HepG2 (cell line): Measurements from ENCODE around the gene CD151. TPM values are rescaled to one million over a fixed set of nuclear protein-coding genes. Genes with fewer than 3 reads are reported as not detected.

Experiments used
- HNF4G ChIP-seq, 2 experiments: sonication (generic) in 1 of 2; formaldehyde crosslinking in 1 of 2; IDR thresholded peaks; 2 replicates each; pipeline versions ENCODE4 v1.4.0 to v1.6.1; 2011 to 2020; ENCODE audit warnings: borderline replicate concordance in 2 of 2, low read depth in 2 of 2, mild to moderate bottlenecking in 2 of 2, low read length in 1 of 2, missing genetic modification reagents in 1 of 2, moderate library complexity in 1 of 2
- HOXA7 ChIP-seq: sonication (generic); formaldehyde crosslinking; IDR thresholded peaks from 2 replicates; pipeline ENCODE4 v1.8.1; 2022; ENCODE audit warnings: mild to moderate bottlenecking, missing genetic modification reagents, moderate library complexity
- JDP2 ChIP-seq: sonication (generic); formaldehyde crosslinking; IDR thresholded peaks from 2 replicates; pipeline ENCODE4 v1.8.1; 2022; ENCODE audit warnings: missing genetic modification reagents, borderline replicate concordance
- KAT7 ChIP-seq: IDR thresholded peaks from 2 replicates; pipeline ENCODE4 v1.6.1; 2018; ENCODE audit warnings: borderline replicate concordance, missing compliant biosample characterization
- KLF15 ChIP-seq: sonication (generic); formaldehyde crosslinking; IDR thresholded peaks from 2 replicates; pipeline ENCODE4 v1.8.1; 2023; ENCODE audit warnings: borderline replicate concordance, mild to moderate bottlenecking, inconsistent platforms, missing genetic modification reagents, mixed read lengths
- MED1 ChIP-seq: sonication (generic); formaldehyde crosslinking; IDR thresholded peaks from 2 replicates; pipeline ENCODE4 v1.4.0; 2020; ENCODE audit warnings: missing genetic modification reagents
- MXI1 ChIP-seq: IDR thresholded peaks from 3 replicates; pipeline ENCODE4 v1.6.1; 2012; ENCODE audit warnings: low read depth, low read length, inconsistent platforms, borderline replicate concordance
- NFE2L1 ChIP-seq: sonication (generic); formaldehyde crosslinking; IDR thresholded peaks from 2 replicates; pipeline ENCODE4 v1.4.0; 2020; ENCODE audit warnings: missing genetic modification reagents, mild to moderate bottlenecking, borderline replicate concordance
- REL ChIP-seq: sonication (generic); formaldehyde crosslinking; conservative IDR thresholded peaks from 2 replicates; pipeline ENCODE4 v1.8.0; 2022; ENCODE audit warnings: mild to moderate bottlenecking, missing genetic modification reagents, moderate library complexity
- TARDBP ChIP-seq: sonication (generic); formaldehyde crosslinking; IDR thresholded peaks from 2 replicates; pipeline ENCODE4 v1.8.0; 2022; ENCODE audit warnings: mild to moderate bottlenecking, missing genetic modification reagents
- U2AF2 ChIP-seq: fragments of 200-400 bp; formaldehyde crosslinking; IDR thresholded peaks from 2 replicates; pipeline ENCODE4 v1.6.1; 2017; ENCODE audit warnings: low read depth, mild to moderate bottlenecking, low read length
- polyA plus RNA-seq, 8 experiments: library from polyadenylated mRNA; depleted of rRNA in 3 of 8; stranded (reverse) in 7 of 8; unstranded in 1 of 8; fragments of >200 nt; fragmentation: Illumina TruSeq in 4 of 8; extraction: Trizol in 4 of 8; gene quantifications; 2 replicates each; pipeline versions ENCODE4 v1.2.1 to v1.2.3, GENCODE V29; 2011 to 2016; ENCODE audit warnings: low read depth in 4 of 8, missing spikeins in 1 of 8, mixed read lengths in 1 of 8; ENCODE audit not compliant: insufficient read depth in 1 of 8
- total RNA-seq, 5 experiments: library from RNA; depleted of rRNA; stranded (reverse); fragments of >200 nt; fragmentation: Illumina TruSeq; extraction: Trizol; gene quantifications; 2 replicates each; pipeline ENCODE4 v1.2.3, GENCODE V29; 2016; ENCODE audit warnings: low read depth in 1 of 5
- TF ChIP-seq, protein P1 (sequence below): sonication (generic); formaldehyde crosslinking; IDR thresholded peaks from 2 replicates; pipeline ENCODE4 v1.4.0; 2020; ENCODE audit warnings: missing genetic modification reagents
- TF ChIP-seq, protein P2 (sequence below): sonication (generic); formaldehyde crosslinking; IDR thresholded peaks from 2 replicates; pipeline ENCODE4 v1.4.0; 2020; ENCODE audit warnings: mild to moderate bottlenecking, missing genetic modification reagents
- TF ChIP-seq, protein P3 (sequence below): sonication (generic); formaldehyde crosslinking; IDR thresholded peaks from 2 replicates; pipeline ENCODE4 v1.5.0; 2020; ENCODE audit warnings: missing genetic modification reagents
- TF ChIP-seq, protein P4 (sequence below): sonication (generic); formaldehyde crosslinking; IDR thresholded peaks from 2 replicates; pipeline ENCODE4 v1.8.0; 2022; ENCODE audit warnings: mild to moderate bottlenecking, missing genetic modification reagents, moderate library complexity
- TF ChIP-seq, protein P5 (sequence below): sonication (generic); formaldehyde crosslinking; IDR thresholded peaks from 2 replicates; pipeline ENCODE4 v1.8.0; 2022; ENCODE audit warnings: missing genetic modification reagents, mild to moderate bottlenecking, borderline replicate concordance
- TF ChIP-seq, protein P6 (sequence below): sonication (generic); formaldehyde crosslinking; IDR thresholded peaks from 2 replicates; pipeline ENCODE4 v1.4.0; 2020; ENCODE audit warnings: missing genetic modification reagents, mild to moderate bottlenecking, borderline replicate concordance

CD151 gene
- total and polyA plus RNA-seq, 2 of the 13 experiments (the other 11 are each of a cell fraction or from before 2014, with no cell fraction given): 125 to 197 TPM

DNA sequence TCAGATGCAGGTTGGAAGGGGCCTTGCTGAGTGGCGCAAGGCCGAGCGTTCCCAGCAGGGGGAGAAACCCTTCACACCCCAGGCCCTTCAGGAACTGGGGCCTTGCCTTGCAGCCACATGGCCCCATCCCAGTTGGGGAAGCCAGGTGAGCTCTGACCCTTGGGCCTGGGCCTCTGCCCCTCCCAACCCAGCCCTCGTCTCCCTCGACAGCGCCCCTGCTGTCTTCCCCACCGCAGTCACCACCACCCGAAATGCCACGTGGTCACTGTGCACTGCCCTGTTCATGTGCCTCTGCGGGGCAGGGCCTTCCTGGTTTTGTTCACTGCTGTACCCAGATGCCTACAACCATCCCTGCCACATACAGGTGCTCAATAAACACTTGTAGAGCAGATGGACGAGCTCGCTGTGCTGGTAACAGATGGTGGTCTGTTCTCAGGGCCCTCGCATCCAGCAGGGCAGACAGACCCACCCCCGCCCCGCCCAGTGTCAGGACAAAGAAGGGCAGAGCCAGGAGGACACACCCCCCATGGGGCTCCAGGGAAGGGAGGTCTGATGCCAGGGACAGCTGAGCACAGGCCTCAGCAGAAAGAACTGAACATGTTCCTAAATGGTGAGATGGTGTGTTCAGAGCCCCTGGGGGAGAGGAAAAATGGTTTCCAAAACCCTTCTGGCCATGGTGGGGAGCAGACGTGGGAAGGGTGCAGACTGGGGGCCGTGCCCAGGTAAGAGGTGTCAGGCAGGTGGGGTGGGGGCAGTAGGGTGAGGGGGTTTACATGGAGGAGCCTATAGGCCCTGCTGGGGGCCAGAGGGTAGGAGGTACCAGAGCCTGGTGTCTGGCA lies 5.9 kb downstream of the CD151 start (continued):
- TF ChIP-seq, protein P1, sequence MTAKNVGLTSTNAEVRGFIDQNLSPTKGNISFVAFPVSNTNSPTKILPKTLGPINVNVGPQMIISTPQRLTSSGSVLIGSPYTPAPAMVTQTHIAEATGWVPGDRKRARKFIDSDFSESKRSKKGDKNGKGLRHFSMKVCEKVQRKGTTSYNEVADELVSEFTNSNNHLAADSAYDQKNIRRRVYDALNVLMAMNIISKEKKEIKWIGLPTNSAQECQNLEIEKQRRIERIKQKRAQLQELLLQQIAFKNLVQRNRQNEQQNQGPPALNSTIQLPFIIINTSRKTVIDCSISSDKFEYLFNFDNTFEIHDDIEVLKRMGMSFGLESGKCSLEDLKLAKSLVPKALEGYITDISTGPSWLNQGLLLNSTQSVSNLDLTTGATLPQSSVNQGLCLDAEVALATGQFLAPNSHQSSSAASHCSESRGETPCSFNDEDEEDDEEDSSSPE (CRISPR knock-in tag): peak; percentile 79
- TF ChIP-seq KLF15 (CRISPR knock-in tag) (no peak), MED1 (CRISPR knock-in tag) (peak; percentile 67), MXI1 (peak; percentile 78; the same call in 1 of the 3 replicates), TARDBP (peak; percentile 83), KAT7 (peak; percentile 65; the same call in 1 of the 2 replicates), HNF4G (IDR thresholded peaks at IDR 0.05; ENCODE audit: borderline replicate concordance, low read depth, low read length) (peak; percentile 82), HNF4G (CRISPR knock-in tag; IDR thresholded peaks at IDR 0.05; ENCODE audit: borderline replicate concordance, low read depth) (peak; percentile 83; the same call in 1 of the 2 replicates), NFE2L1 (CRISPR knock-in tag) (no peak), HOXA7 (CRISPR knock-in tag) (no peak), JDP2 (CRISPR knock-in tag) (no peak), U2AF2 (no peak), REL (CRISPR knock-in tag) (no peak)
- TF ChIP-seq, protein P2, sequence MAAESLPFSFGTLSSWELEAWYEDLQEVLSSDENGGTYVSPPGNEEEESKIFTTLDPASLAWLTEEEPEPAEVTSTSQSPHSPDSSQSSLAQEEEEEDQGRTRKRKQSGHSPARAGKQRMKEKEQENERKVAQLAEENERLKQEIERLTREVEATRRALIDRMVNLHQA (CRISPR knock-in tag): no peak
- TF ChIP-seq, protein P3, sequence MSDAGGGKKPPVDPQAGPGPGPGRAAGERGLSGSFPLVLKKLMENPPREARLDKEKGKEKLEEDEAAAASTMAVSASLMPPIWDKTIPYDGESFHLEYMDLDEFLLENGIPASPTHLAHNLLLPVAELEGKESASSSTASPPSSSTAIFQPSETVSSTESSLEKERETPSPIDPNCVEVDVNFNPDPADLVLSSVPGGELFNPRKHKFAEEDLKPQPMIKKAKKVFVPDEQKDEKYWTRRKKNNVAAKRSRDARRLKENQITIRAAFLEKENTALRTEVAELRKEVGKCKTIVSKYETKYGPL (CRISPR knock-in tag): no peak
- TF ChIP-seq, protein P4, sequence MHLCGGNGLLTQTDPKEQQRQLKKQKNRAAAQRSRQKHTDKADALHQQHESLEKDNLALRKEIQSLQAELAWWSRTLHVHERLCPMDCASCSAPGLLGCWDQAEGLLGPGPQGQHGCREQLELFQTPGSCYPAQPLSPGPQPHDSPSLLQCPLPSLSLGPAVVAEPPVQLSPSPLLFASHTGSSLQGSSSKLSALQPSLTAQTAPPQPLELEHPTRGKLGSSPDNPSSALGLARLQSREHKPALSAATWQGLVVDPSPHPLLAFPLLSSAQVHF (CRISPR knock-in tag): no peak
- TF ChIP-seq, protein P5, sequence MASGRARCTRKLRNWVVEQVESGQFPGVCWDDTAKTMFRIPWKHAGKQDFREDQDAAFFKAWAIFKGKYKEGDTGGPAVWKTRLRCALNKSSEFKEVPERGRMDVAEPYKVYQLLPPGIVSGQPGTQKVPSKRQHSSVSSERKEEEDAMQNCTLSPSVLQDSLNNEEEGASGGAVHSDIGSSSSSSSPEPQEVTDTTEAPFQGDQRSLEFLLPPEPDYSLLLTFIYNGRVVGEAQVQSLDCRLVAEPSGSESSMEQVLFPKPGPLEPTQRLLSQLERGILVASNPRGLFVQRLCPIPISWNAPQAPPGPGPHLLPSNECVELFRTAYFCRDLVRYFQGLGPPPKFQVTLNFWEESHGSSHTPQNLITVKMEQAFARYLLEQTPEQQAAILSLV (CRISPR knock-in tag): no peak; the same call in 1 of the 2 replicates
- TF ChIP-seq, protein P6, sequence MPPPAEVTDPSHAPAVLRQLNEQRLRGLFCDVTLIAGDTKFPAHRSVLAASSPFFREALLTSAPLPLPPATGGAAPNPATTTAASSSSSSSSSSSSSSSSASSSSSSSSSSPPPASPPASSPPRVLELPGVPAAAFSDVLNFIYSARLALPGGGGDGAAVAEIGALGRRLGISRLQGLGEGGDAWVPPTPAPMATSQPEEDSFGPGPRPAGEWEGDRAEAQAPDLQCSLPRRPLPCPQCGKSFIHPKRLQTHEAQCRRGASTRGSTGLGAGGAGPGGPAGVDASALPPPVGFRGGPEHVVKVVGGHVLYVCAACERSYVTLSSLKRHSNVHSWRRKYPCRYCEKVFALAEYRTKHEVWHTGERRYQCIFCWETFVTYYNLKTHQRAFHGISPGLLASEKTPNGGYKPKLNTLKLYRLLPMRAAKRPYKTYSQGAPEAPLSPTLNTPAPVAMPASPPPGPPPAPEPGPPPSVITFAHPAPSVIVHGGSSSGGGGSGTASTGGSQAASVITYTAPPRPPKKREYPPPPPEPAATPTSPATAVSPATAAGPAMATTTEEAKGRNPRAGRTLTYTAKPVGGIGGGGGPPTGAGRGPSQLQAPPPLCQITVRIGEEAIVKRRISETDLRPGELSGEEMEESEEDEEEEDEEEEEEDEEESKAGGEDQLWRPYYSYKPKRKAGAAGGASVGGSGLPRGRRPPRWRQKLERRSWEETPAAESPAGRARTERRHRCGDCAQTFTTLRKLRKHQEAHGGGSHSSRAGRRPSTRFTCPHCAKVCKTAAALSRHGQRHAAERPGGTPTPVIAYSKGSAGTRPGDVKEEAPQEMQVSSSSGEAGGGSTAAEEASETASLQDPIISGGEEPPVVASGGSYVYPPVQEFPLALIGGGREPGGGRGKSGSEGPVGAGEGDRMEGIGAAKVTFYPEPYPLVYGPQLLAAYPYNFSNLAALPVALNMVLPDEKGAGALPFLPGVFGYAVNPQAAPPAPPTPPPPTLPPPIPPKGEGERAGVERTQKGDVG (CRISPR knock-in tag): peak; percentile 58; the same call in 1 of the 2 replicates
